Trophoblast cell (in vitro differentiated cells and primary cell): Measurements from ENCODE around the gene TPX2.
"Not testable (repeated sequence)": the region's sequence is repeated elsewhere in the genome, so short reads cannot be mapped to it uniquely, and the experiment has no call there.

Experiments used
- DNase-seq, 2 donors: peaks; one replicate each; pipeline ENCODE4 v3.0.0-alpha.2; 2016
- H2AFZ ChIP-seq: 2 replicates; pipeline ENCODE4 v1.6.1; 2013; ENCODE audit warnings: low read length, moderate library complexity, mild to moderate bottlenecking; ENCODE audit not compliant: insufficient read depth, poor library complexity
- H2AK5ac ChIP-seq: 2 replicates; pipeline ENCODE4 v1.6.1; 2013; ENCODE audit warnings: mild to moderate bottlenecking, low read length
- H2BK120ac ChIP-seq: 2 replicates; pipeline ENCODE4 v1.6.1; 2013; ENCODE audit warnings: low read length, mild to moderate bottlenecking, moderate library complexity; ENCODE audit not compliant: insufficient read depth, poor library complexity
- H2BK12ac ChIP-seq: 2 replicates; pipeline ENCODE4 v1.6.1; 2013; ENCODE audit warnings: mild to moderate bottlenecking, low read length, moderate library complexity
- H2BK5ac ChIP-seq: 2 replicates; pipeline ENCODE4 v1.6.1; 2013; ENCODE audit warnings: low read length, low read depth, moderate library complexity, mild to moderate bottlenecking; ENCODE audit not compliant: poor library complexity
- H3K14ac ChIP-seq: 2 replicates; pipeline ENCODE4 v1.6.1; 2013; ENCODE audit warnings: mild to moderate bottlenecking, low read length
- H3K18ac ChIP-seq: 2 replicates; pipeline ENCODE4 v1.6.1; 2013; ENCODE audit warnings: mild to moderate bottlenecking, low read length
- H3K23ac ChIP-seq: 2 replicates; pipeline ENCODE4 v1.6.1; 2013; ENCODE audit warnings: low read length
- H3K27ac ChIP-seq: 2 replicates; pipeline ENCODE4 v1.5.1; 2013; ENCODE audit warnings: low read depth, mild to moderate bottlenecking, inconsistent platforms, low read length, moderate library complexity
- H3K27me3 ChIP-seq: 2 replicates; pipeline ENCODE4 v1.6.1; 2013; ENCODE audit warnings: inconsistent platforms, mild to moderate bottlenecking, low read length, moderate library complexity; ENCODE audit not compliant: insufficient read depth
- H3K36me3 ChIP-seq, 2 experiments: 1 replicate in 1 of 2; 2 replicates in 1 of 2; pipeline ENCODE4 v1.6.1; 2013; ENCODE audit warnings: low read length in 2 of 2, mild to moderate bottlenecking in 2 of 2, moderate library complexity in 1 of 2; ENCODE audit not compliant: insufficient read depth in 2 of 2, control insufficient read depth in 1 of 2
- H3K4ac ChIP-seq: 2 replicates; pipeline ENCODE4 v1.6.1; 2013; ENCODE audit warnings: low read depth, mild to moderate bottlenecking, low read length, moderate library complexity
- H3K4me1 ChIP-seq, 2 experiments: 1 replicate in 1 of 2; 2 replicates in 1 of 2; pipeline ENCODE4 v1.6.1; 2013; ENCODE audit warnings: low read length in 2 of 2, mild to moderate bottlenecking in 2 of 2, moderate library complexity in 1 of 2; ENCODE audit not compliant: insufficient read depth in 2 of 2, control insufficient read depth in 1 of 2
- H3K4me2 ChIP-seq: 2 replicates; pipeline ENCODE4 v1.6.1; 2013; ENCODE audit warnings: inconsistent platforms, mild to moderate bottlenecking, low read length, moderate library complexity
- H3K4me3 ChIP-seq: 2 replicates; pipeline ENCODE4 v1.5.1; 2013; ENCODE audit warnings: mild to moderate bottlenecking, low read depth, low read length, inconsistent platforms
- H3K79me1 ChIP-seq: one replicate; pipeline ENCODE4 v1.6.1; 2013; ENCODE audit warnings: low read length
- H3K79me2 ChIP-seq: 2 replicates; pipeline ENCODE4 v1.6.1; 2013; ENCODE audit warnings: low read length, mild to moderate bottlenecking; ENCODE audit not compliant: control insufficient read depth, insufficient read depth, poor library complexity
- H3K9ac ChIP-seq: 2 replicates; pipeline ENCODE4 v1.6.1; 2013; ENCODE audit warnings: mild to moderate bottlenecking, low read length
- H3K9me3 ChIP-seq: 2 replicates; pipeline ENCODE4 v1.6.1; 2013; ENCODE audit warnings: low read depth, mild to moderate bottlenecking, control low read depth, inconsistent platforms, low read length; ENCODE audit not compliant: insufficient read depth
- H4K12ac ChIP-seq: 2 replicates; pipeline ENCODE4 v1.6.1; 2013; ENCODE audit warnings: low read depth, mild to moderate bottlenecking, low read length, moderate library complexity
- H4K8ac ChIP-seq: 2 replicates; pipeline ENCODE4 v1.6.1; 2013; ENCODE audit warnings: low read depth, mild to moderate bottlenecking, low read length, moderate library complexity
- H4K91ac ChIP-seq: one replicate; pipeline ENCODE4 v1.6.1; 2013; ENCODE audit warnings: low read depth, mild to moderate bottlenecking, low read length, moderate library complexity
- WGBS: extraction: QIAGEN DNeasy Blood & Tissue Kit; methylation state at CpG from one replicate; pipeline ENCODE4 v1.1.7; 2013; ENCODE audit warnings: missing lambda C conversion rate; ENCODE audit not compliant: insufficient read length, insufficient coverage; ENCODE audit errors: extremely low coverage; 5-methylcytosine and 5-hydroxymethylcytosine counted together

Gene TPX2

GRCh38 chr20:31826074-31826473 lies 87.0 kb downstream of the TPX2 start:
- WGBS: no CpG with 5 or more reads among the region's 5 CpGs
- no peak overlapping the region for H4K91ac ChIP-seq

GRCh38 chr20:31827059-31827458 lies 88.0 kb downstream of the TPX2 start:
- no peak overlapping the region for H2AK5ac ChIP-seq

More at GRCh38 chr20:31826074-31826473, 87.0 kb downstream of the TPX2 start:
- Histone ChIP-seq H2AK5ac (no peak overlapping the region), H3K14ac (no peak overlapping the region), H4K12ac (no peak overlapping the region), H2BK120ac (no peak overlapping the region), H3K23ac (no peak overlapping the region), H3K18ac (no peak overlapping the region), H3K27me3 (no peaks in the 10 kb centered on the region), H3K4ac (no peak overlapping the region), H3K4me2 (no peak overlapping the region), H3K79me1 (no peaks in the 10 kb centered on the region), H3K9me3 (peaks cover 1% of the 10 kb centered on the region), H3K36me3 (no peaks in the 10 kb centered on the region), H4K8ac (no peak overlapping the region), H3K4me1 (peaks cover 0 to 3% of the 10 kb centered on the region in 2 experiments), H3K4me3 (no peak overlapping the region), H3K27ac (no peak overlapping the region), H3K79me2 (no peaks in the 10 kb centered on the region), H2BK5ac (no peak overlapping the region), H2AFZ (no peak overlapping the region), H2BK12ac (no peak overlapping the region), H3K9ac (no peak overlapping the region)
- DNase-seq: no peak

GRCh38 chr20:31828016-31828415 lies 88.9 kb downstream of the TPX2 start:
- H4K91ac ChIP-seq, H3K14ac ChIP-seq, H2AFZ ChIP-seq, H3K79me1 ChIP-seq, H2BK120ac ChIP-seq, H4K12ac ChIP-seq, H2BK5ac ChIP-seq, H3K4ac ChIP-seq, H2BK12ac ChIP-seq, H3K4me2 ChIP-seq, H3K9ac ChIP-seq, H3K36me3 ChIP-seq, H3K79me2 ChIP-seq, H3K27ac ChIP-seq, H3K4me1 ChIP-seq, H4K8ac ChIP-seq, H3K18ac ChIP-seq, H3K9me3 ChIP-seq, H3K23ac ChIP-seq, H3K4me3 ChIP-seq, H2AK5ac ChIP-seq, DNase-seq, H3K27me3 ChIP-seq: not testable (repeated sequence)
- whole genome bisulfite sequencing: no CpG with 5 or more reads among the region's 11 CpGs

More at GRCh38 chr20:31827059-31827458, 88.0 kb downstream of the TPX2 start:
- no peak overlapping the region for H3K4ac ChIP-seq
- no peak overlapping the region for H2BK5ac ChIP-seq
- H3K36me3 ChIP-seq: no peaks in the 10 kb centered on the region
- no peak overlapping the region for H2AFZ ChIP-seq
- H3K27ac ChIP-seq: no peak overlapping the region
- no peak overlapping the region for H3K14ac ChIP-seq
- H3K79me2 ChIP-seq: no peaks in the 10 kb centered on the region
- H3K9me3 ChIP-seq: peaks cover 1% of the 10 kb centered on the region
- no peak overlapping the region for H3K4me3 ChIP-seq
- no peak overlapping the region for H3K23ac ChIP-seq
- H3K79me1 ChIP-seq: no peaks in the 10 kb centered on the region
- H4K91ac ChIP-seq: no peak overlapping the region
- DNase-seq: no peak
- H3K18ac ChIP-seq: no peak overlapping the region
- no peak overlapping the region for H4K12ac ChIP-seq
- no peaks in the 10 kb centered on the region for H3K27me3 ChIP-seq
- peaks cover 0 to 3% of the 10 kb centered on the region in 2 experiments for H3K4me1 ChIP-seq
- no peak overlapping the region for H3K4me2 ChIP-seq
- no CpG with 5 or more reads among the region's 2 CpGs for WGBS
- no peak overlapping the region for H4K8ac ChIP-seq
- H2BK120ac ChIP-seq: no peak overlapping the region
- H3K9ac ChIP-seq: no peak overlapping the region
- H2BK12ac ChIP-seq: no peak overlapping the region

GRCh38 chr20:31829731-31830130 lies 90.6 kb downstream of the TPX2 start:
- no peak overlapping the region for H3K23ac ChIP-seq
- no peaks in the 10 kb centered on the region for H3K27me3 ChIP-seq
- H3K9me3 ChIP-seq: peaks cover 1% of the 10 kb centered on the region
- no CpG with 5 or more reads among the region's 6 CpGs for WGBS
- H3K4me3 ChIP-seq: no peak overlapping the region
- H3K18ac ChIP-seq: no peak overlapping the region
- no peak overlapping the region for H2BK12ac ChIP-seq
- H4K91ac ChIP-seq: no peak overlapping the region
- no peak overlapping the region for H2BK5ac ChIP-seq
- no peak overlapping the region for H3K4me2 ChIP-seq
- no peak overlapping the region for H2BK120ac ChIP-seq
- no peaks in the 10 kb centered on the region for H3K4me1 ChIP-seq
- no peak overlapping the region for H3K14ac ChIP-seq
- no peak overlapping the region for H3K27ac ChIP-seq
- H3K36me3 ChIP-seq: no peaks in the 10 kb centered on the region
- no peak overlapping the region for H3K9ac ChIP-seq
- H3K79me2 ChIP-seq: no peaks in the 10 kb centered on the region
- no peak overlapping the region for H4K12ac ChIP-seq
- no peak overlapping the region for H2AFZ ChIP-seq
- DNase-seq: no peak
- no peak overlapping the region for H2AK5ac ChIP-seq
- no peak overlapping the region for H3K4ac ChIP-seq
- H3K79me1 ChIP-seq: no peaks in the 10 kb centered on the region
- H4K8ac ChIP-seq: no peak overlapping the region
